Osteoblast (primary cell): Measurements from ENCODE around the gene CMIP. TPM values are rescaled to one million over a fixed set of nuclear protein-coding genes. Genes with fewer than 3 reads are reported as not detected.

Experiments used
- DNase-seq: peaks from one replicate; pipeline ENCODE4 v3.0.0; 2011; ENCODE audit warnings: low spot score, mixed read lengths; ENCODE audit not compliant: insufficient read length; ENCODE audit errors: missing footprints
- H2AFZ ChIP-seq: 2 replicates; pipeline ENCODE4 v1.6.0; 2011; ENCODE audit warnings: mild to moderate bottlenecking, low read length
- H3K27ac ChIP-seq: 2 replicates; pipeline ENCODE4 v1.5.1; 2011; ENCODE audit warnings: mild to moderate bottlenecking, low read depth, low read length, moderate library complexity
- H3K27me3 ChIP-seq: 2 replicates; pipeline ENCODE4 v1.6.0; 2012; ENCODE audit warnings: mild to moderate bottlenecking, control low read depth, inconsistent platforms, low read length, moderate library complexity; ENCODE audit not compliant: insufficient read depth
- H3K36me3 ChIP-seq: 2 replicates; pipeline ENCODE4 v1.5.1; 2011; ENCODE audit warnings: mild to moderate bottlenecking, low read length, control low read depth, moderate library complexity; ENCODE audit not compliant: insufficient read depth
- H3K4me1 ChIP-seq: 2 replicates; pipeline ENCODE4 v1.5.1; 2011; ENCODE audit warnings: mild to moderate bottlenecking, low read length, control low read depth, moderate library complexity; ENCODE audit not compliant: insufficient read depth
- H3K4me2 ChIP-seq: 2 replicates; pipeline ENCODE4 v1.6.0; 2011; ENCODE audit warnings: mild to moderate bottlenecking, low read length; ENCODE audit not compliant: insufficient read depth
- H3K4me3 ChIP-seq: fragments of 200-600 bp; sonication (generic); 3 replicates; pipeline ENCODE4 v1.5.1; 2012; ENCODE audit warnings: mild to moderate bottlenecking, low read length, inconsistent platforms; ENCODE audit not compliant: insufficient read depth
- H3K79me2 ChIP-seq: 2 replicates; pipeline ENCODE4 v1.6.0; 2012; ENCODE audit warnings: mild to moderate bottlenecking, low read length, control low read depth, inconsistent platforms; ENCODE audit not compliant: insufficient read depth
- H3K9me3 ChIP-seq: 2 replicates; pipeline ENCODE4 v1.5.1; 2011; ENCODE audit warnings: low read depth, low read length, control low read depth
- H4K20me1 ChIP-seq: 2 replicates; pipeline ENCODE4 v1.6.0; 2012; ENCODE audit warnings: mild to moderate bottlenecking, low read length, control low read depth; ENCODE audit not compliant: insufficient read depth
- CTCF ChIP-seq: IDR thresholded peaks from 2 replicates; pipeline ENCODE4 v1.5.1; 2011; ENCODE audit warnings: mild to moderate bottlenecking, low read depth, low read length, moderate library complexity; ENCODE audit errors: extremely low read depth
- total RNA-seq: library from RNA; depleted of rRNA; stranded (reverse); fragments of >200 nt; gene quantifications from 2 replicates; pipeline ENCODE4 v1.2.3, GENCODE V29; 2012

CMIP gene
- total RNA-seq, 1 donor, result 8.3 TPM

GRCh38 chr16:81599034-81599744 is 154.6 kb downstream of the CMIP start:
- peaks cover 26% of the 10 kb centered on the region for H3K4me1 ChIP-seq
- H3K79me2 ChIP-seq, result peaks cover 31% of the 10 kb centered on the region
- H3K4me2 ChIP-seq, result no peak overlapping the region

DNA sequence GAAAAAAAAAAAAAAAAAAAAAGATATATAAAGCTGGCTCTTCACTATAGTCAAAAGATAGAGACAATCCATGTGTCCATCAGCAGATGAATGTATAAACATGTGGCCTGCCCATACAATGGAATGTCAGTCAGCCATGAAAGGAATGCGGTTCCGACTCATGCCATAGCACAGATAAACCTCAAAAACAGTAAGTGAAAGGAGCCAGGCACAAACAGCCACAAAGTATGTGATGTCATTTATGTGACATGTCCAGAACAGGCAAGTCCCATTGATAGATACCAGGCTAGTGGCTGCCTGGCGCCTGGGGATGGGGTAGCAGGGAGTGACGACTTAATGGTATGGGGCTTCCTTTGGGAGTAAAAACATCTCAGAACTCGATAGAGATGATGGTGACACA is 155.7 kb downstream of the CMIP start:
- H3K4me2 ChIP-seq, result peak overlapping the region; percentile 63
- no peak for TF ChIP-seq CTCF
- no peaks in the 10 kb centered on the region for H3K9me3 ChIP-seq
- peak overlapping the region; percentile 40 for H3K4me3 ChIP-seq
- no peaks in the 10 kb centered on the region for H3K27me3 ChIP-seq
- H3K27ac ChIP-seq, result peak overlapping the region; percentile 93
- H3K36me3 ChIP-seq, result no peaks in the 10 kb centered on the region
- H4K20me1 ChIP-seq, result peaks cover 30% of the 10 kb centered on the region
- peaks cover 31% of the 10 kb centered on the region for H3K79me2 ChIP-seq
- peaks cover 34% of the 10 kb centered on the region for H3K4me1 ChIP-seq
- H2AFZ ChIP-seq, result no peak overlapping the region
- peak; percentile 85 for DNase-seq

More at GRCh38 chr16:81599034-81599744, 154.6 kb downstream of the CMIP start:
- Histone ChIP-seq H3K4me3 (no peak overlapping the region), H3K27ac (peak overlapping the region; percentile 19), H3K27me3 (no peaks in the 10 kb centered on the region), H2AFZ (no peak overlapping the region), H3K9me3 (no peaks in the 10 kb centered on the region), H3K36me3 (no peaks in the 10 kb centered on the region), H4K20me1 (peaks cover 27% of the 10 kb centered on the region)
- TF ChIP-seq CTCF, result no peak
- peak; percentile 18 for DNase-seq

- H3K4me2 ChIP-seq, result peak overlapping the region; percentile 83
- peaks cover 33% of the 10 kb centered on the region for H3K79me2 ChIP-seq
These were observed 156.4 kb downstream of the CMIP start for GRCh38 chr16:81601008-81601428.

More at GRCh38 chr16:81601008-81601428, 156.4 kb downstream of the CMIP start:
- Histone ChIP-seq H2AFZ (no peak overlapping the region), H3K4me1 (peaks cover 36% of the 10 kb centered on the region), H3K27ac (peak overlapping the region; percentile 93), H3K27me3 (no peaks in the 10 kb centered on the region), H3K36me3 (no peaks in the 10 kb centered on the region), H4K20me1 (peaks cover 37% of the 10 kb centered on the region), H3K4me3 (peak overlapping the region; percentile 13), H3K9me3 (no peaks in the 10 kb centered on the region)
- DNase-seq, result peak; percentile 92
- TF ChIP-seq CTCF, result no peak
